ENCODE data around the gene NFS1. TPM values are rescaled to one million over a fixed set of nuclear protein-coding genes. Genes with fewer than 3 reads are reported as not detected.
"Not testable (repeated sequence)": the region's sequence is repeated elsewhere in the genome, so short reads cannot be mapped to it uniquely, and the experiment has no call there.

Gene NFS1
- total RNA-seq = 23.5 TPM
- long read RNA-seq, transcript NFS1-204 (13 exons, 1,956 nt) = minor isoform, 8 of 89 reads
- long read RNA-seq, transcript NFS1-203 (13 exons, 3,012 nt) = major isoform, 60 of 89 reads
- long read RNA-seq, partial matches to known transcripts = 9 of 89 reads
- long read RNA-seq, other reads (novel, unspliced or antisense) = 7 of 89 reads

DNA sequence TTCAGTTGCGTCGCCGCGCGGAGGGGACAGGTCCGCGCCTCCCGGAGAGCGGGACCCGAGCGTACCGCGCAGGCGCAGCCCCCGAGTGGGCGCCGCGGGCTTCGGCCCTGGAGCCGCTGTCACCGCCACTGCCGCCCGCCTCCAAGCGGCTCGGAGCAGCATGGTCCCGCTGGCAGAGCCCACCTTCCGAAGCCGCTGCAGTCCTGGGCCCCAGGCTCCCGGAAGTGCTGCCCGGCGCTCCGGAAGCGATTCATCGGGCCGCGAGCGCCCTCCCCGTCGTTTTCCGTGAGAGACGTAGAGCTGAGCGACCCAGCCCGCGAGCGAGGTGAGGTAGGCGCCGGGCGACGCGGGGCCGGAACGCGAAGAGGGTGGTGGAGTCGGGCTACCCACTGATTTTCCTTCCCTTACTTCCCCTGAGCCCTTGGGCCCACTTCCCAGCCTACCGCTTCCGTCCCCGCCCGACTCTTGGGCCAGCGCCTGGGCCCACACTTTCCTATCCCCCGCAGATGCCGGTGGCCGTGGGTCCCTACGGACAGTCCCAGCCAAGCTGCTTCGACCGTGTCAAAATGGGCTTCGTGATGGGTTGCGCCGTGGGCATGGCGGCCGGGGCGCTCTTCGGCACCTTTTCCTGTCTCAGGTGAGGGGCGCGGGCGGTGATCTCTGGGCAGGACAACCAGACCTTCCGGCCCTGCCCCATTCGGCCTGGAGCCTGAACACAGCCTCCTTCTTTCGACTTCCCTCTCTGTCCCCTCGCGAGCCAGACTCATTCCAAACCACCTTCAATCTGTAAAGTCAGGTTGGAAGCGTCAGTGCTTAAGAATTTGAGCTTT lies at the start of gene NFS1, which contains the start of gene ROMO1:
Gene NFS1, minus strand, starts transcription at position 226 of the 830 bp plus-strand sequence. Its CDS starts 64 bp downstream, at position 162.
Gene ROMO1, plus strand, starts transcription at position 279 of the 830 bp plus-strand sequence. Its CDS starts 228 bp downstream, at position 507.
- peak; percentile 96 for DNase-seq (ENCODE audit: low spot score)

DNA sequence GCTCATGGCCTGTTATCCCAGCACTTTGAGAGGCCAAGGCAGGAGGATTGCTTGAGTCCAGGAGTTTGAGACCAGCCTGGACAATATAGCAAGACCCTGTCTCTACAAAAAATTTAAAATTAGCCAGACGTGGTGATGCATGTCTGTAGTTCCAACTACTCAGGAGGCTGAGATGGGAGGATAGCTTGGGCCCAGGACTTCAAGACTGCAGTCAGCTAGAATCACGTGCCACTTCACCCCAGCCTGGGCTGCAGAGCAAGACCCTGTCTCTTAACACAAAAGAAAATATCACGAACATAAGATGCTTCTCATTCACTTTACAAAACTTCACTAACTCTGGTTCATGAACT lies 45.3 kb upstream of the NFS1 start:
- DNase-seq (ENCODE audit: low spot score) = not testable (repeated sequence)

GRCh38 chr20:35743693-35744491 lies 44.7 kb upstream of the NFS1 start:
- DNase-seq (ENCODE audit: low spot score) = no peak

- DNase-seq (ENCODE audit: low spot score) = no peak
Observed at GRCh38 chr20:35742741-35743523, 43.8 kb upstream of the NFS1 start.

GRCh38 chr20:35741892-35742740 lies 43.0 kb upstream of the NFS1 start, which contains the start of gene RBM39:
Gene RBM39, minus strand, starts transcription at chr20:35742260. Its CDS starts 1,386 bp downstream, at chr20:35740874.
- peak; percentile 100 for DNase-seq (ENCODE audit: low spot score)

DNA sequence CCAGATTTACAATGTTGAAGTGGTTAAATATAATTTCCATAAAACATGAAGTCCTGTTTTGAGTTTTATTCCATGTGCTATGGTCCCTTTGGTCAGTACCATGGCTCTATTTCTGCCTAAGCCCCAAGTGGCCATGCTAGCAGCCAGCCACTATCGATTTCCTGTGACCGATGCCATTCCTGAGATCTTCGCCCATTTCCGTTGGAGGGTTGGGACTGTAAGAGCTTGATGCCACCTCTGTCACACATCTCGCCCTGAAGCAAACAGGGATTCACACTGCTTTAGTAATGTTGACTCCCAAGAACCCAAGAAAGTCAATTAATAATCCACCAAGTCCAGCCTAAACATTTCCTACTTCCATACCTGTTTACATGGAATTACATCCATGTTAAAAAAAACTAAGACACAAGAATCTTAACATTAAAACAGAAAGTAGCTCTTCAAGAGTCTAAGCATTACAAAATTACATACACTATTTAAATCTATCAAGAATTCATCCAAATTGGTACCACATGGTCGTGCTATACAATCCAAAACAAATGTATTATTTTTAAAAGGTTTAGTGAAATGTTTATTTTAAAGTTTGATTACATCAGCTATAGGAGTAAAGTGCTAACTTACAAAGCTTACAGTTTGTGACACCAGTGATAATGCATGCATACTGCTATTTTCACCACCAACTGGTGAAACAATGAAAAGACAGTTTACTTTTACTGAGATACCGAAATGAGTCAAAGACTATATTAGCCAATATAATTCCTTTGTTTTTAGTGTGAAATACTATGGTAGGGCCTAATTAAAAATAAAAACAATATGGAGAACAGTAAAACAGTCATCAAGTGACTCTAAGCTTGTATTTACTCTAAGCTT lies 40.4 kb upstream of the NFS1 start:
- peak; percentile 8 for DNase-seq (ENCODE audit: low spot score)

- no peak for DNase-seq (ENCODE audit: low spot score)
Observed at GRCh38 chr20:35738410-35739179, 39.4 kb upstream of the NFS1 start.

- DNase-seq (ENCODE audit: low spot score) = no peak
Observed at GRCh38 chr20:35737865-35738333, 38.7 kb upstream of the NFS1 start.

GRCh38 chr20:35735826-35736470 lies 36.8 kb upstream of the NFS1 start:
- no peak for DNase-seq (ENCODE audit: low spot score)

DNA sequence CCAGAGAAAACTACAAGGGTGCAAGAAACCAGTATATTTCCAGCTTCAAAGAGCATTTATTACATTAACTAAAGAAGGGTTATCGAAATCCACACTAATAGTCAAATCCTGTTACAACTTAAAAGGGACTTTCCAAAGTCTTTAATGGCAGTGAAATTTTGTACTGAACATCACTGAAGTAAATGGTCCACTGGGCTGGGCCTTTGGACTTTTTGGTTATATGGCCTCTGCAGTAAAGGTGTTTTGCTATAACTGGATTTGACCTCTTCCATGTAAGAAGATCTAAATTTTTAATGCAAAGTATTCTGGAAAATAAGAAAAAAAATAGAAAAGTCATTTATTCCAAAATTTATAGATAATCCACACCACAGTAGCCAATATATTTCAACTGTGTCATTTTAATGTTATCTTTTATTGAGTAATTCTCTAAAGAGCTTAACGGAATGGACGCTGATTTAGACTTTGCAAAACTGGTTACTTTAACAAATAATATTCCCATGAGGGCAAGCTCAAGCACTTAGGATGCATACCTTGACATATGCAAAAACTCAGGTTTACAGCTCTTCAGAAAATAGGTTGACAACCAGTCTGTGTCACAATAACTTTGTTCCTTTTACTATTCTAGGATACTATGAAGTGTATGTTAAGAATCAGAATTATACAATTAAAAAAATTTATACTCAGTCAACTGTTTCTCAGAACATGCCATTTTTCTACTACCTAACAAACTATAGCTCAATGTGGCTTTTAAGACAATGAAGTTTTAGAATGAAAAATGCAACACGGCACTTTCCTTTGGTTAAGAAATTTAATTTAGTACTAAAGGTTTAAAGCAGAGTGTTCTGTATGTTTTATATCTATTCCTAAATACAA lies 35.9 kb upstream of the NFS1 start:
- no peak for DNase-seq (ENCODE audit: low spot score)

DNA sequence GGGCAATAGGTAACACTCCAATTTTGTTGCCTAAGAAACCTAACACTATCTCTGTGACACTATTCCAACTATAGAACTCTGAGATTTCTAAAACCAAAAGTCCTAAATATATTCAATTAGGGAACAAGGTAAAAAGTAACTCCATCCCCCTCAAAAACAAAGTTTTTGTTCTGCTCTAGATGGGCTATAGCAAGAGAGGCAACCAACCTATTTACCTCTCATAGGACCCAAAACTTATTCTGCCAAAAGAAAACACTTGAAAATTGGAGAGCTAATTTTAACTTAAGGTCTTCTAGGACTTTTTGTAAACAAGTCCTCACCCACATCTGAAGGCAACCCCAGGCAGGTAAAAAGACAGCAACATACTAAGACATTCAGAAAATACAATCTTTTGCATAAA lies 35.2 kb upstream of the NFS1 start:
- DNase-seq (ENCODE audit: low spot score) = no peak

GRCh38 chr20:35732644-35732982 lies 33.5 kb upstream of the NFS1 start:
- DNase-seq (ENCODE audit: low spot score) = no peak

DNA sequence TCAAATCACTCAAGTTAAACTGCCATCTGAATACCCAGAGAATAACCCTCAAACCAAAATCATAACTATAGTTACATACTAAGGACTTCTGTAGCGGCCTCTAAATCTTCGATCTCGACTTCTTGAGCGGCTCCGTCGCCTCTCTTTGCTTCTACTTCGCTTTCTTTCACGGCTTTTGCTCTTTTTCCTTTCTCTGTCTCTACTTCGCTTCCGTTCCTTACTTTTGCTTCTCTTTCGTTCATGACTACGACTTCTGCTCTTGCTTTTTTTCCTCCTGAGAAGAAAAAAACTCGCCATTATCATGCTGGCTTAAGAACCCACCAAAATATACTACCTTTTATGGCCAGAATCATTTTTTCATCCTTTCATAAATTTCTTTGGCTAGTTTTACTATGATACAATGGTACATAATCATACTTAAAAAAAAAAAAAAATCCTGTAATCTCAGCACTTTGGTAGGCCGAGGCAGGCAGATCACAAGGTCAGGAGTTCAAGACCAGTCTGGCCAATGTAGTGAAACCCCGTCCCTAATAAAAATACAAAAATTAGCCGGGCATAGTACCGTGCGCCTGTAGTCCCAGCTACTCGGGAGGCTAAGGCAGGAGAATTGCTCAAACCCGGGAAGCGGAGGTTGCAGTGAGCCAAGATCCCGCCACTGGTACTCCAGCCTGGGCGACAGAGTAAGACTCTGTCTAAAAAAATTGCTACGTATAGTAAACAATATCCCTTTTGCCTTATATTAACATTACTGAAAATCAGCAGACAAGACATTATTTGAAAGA lies 32.9 kb upstream of the NFS1 start:
- no peak for DNase-seq (ENCODE audit: low spot score)

DNA sequence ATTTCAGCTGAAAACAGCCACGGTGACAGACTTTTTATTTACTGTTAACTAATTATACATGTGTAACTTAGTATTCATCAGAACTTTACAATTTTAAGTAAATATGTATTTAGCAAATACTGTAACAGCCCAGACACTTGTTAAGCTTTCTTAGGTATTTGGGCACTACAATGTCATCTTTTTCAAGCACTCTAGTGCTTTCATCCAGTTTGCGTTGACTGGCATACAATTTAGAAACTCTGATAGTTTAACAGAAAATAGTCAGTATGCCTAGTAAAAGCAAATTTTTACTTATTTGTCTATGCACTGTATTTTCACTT lies 32.3 kb upstream of the NFS1 start:
- DNase-seq (ENCODE audit: low spot score) = no peak

- DNase-seq (ENCODE audit: low spot score) = no peak
Observed at GRCh38 chr20:35730583-35731468, 31.7 kb upstream of the NFS1 start.

Measured in mesenteric fat pad (tissue), 1 donor.